22Rv1 (cell line): Measurements from ENCODE around the gene LDLRAD4.

Experiments used
- CTCF ChIP-seq: fragments of 450-650 bp; IDR thresholded peaks from 2 replicates; pipeline ENCODE4 v1.5.1; 2017; ENCODE audit warnings: mild to moderate bottlenecking
- ZFX ChIP-seq: fragments of 450-650 bp; IDR thresholded peaks from 2 replicates; pipeline ENCODE4 v1.6.1; 2017; ENCODE audit warnings: antibody characterized with exemption, borderline replicate concordance

GRCh38 chr18:13450289-13451212 is 232.0 kb downstream of the LDLRAD4 start:
- no peak for TF ChIP-seq CTCF
- TF ChIP-seq ZFX: no peak
